Measurements from ENCODE around the gene DSC3. TPM values are rescaled to one million over a fixed set of nuclear protein-coding genes. Genes with fewer than 3 reads are reported as not detected.
A peak's percentile ranks its signal among the peaks of the same experiment; 100 is the strongest.
"Not testable (repeated sequence)": the region's sequence is repeated elsewhere in the genome, so short reads cannot be mapped to it uniquely, and the experiment has no call there.

Gene DSC3
- total RNA-seq, 1 donor from 2014 or later = 0.87 TPM

DNA sequence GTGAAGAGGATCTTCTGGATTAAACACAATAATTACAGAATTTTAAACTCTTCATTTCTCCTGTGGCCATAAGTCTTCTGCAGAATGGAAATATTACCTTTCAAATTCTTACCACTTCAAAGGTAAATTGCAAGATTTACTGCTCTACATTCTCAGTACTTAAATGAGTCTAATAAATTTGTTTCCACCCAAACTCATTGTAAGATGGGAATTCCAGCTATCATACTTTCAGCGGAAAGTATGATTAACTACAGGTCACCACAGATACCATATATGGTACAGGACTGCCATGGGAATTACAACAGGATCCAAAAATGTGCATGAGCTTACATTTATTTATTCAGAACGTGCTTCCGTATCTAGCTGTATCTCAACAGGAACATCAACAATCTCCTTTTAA lies 3.1 kb downstream of the DSC3 start:
- Mint-ChIP-seq H3K4me3 (ENCODE audit: unreplicated experiment) (no peak overlapping the region), H3K4me1 (ENCODE audit: unreplicated experiment) (peaks cover 24% of the 10 kb centered on the region), H3K36me3 (ENCODE audit: low read depth, unreplicated experiment) (peaks cover 9% of the 10 kb centered on the region), H3K27me3 (ENCODE audit: unreplicated experiment) (peaks cover 17% of the 10 kb centered on the region), H3K9me3 (ENCODE audit: unreplicated experiment) (no peaks in the 10 kb centered on the region), H3K27ac (ENCODE audit: unreplicated experiment) (no peak overlapping the region)
- TF ChIP-seq, protein P1, sequence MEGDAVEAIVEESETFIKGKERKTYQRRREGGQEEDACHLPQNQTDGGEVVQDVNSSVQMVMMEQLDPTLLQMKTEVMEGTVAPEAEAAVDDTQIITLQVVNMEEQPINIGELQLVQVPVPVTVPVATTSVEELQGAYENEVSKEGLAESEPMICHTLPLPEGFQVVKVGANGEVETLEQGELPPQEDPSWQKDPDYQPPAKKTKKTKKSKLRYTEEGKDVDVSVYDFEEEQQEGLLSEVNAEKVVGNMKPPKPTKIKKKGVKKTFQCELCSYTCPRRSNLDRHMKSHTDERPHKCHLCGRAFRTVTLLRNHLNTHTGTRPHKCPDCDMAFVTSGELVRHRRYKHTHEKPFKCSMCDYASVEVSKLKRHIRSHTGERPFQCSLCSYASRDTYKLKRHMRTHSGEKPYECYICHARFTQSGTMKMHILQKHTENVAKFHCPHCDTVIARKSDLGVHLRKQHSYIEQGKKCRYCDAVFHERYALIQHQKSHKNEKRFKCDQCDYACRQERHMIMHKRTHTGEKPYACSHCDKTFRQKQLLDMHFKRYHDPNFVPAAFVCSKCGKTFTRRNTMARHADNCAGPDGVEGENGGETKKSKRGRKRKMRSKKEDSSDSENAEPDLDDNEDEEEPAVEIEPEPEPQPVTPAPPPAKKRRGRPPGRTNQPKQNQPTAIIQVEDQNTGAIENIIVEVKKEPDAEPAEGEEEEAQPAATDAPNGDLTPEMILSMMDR (IDR thresholded peaks at IDR 0.05; ENCODE audit: unreplicated experiment) = no peak
- DNase-seq (ENCODE audit: low spot score) = no peak

DNA sequence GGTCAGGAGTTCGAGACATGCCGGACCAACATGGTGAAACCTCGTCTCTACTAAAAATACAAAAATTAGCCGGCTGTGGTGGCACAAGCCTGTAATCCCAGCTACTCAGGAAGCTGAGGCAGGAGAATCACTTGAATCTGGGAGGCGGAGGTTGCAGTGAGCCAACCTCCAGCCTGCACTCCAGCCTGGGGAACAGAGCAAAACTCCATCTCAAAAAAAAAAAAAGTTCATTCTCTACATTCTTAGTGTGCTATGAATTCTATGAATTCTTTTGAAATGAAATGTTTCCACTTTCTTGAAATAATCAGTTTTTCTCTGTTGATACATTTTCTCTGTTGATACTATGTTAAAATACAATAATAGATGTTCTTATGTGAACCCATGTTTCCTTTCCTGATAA lies 4.9 kb downstream of the DSC3 start:
- not testable (repeated sequence) for H3K27ac Mint-ChIP-seq (ENCODE audit: unreplicated experiment); H3K4me3 Mint-ChIP-seq (ENCODE audit: unreplicated experiment); H3K27me3 Mint-ChIP-seq (ENCODE audit: unreplicated experiment); H3K36me3 Mint-ChIP-seq (ENCODE audit: low read depth, unreplicated experiment); H3K9me3 Mint-ChIP-seq (ENCODE audit: unreplicated experiment); DNase-seq (ENCODE audit: low spot score)
- peaks cover 16% of the 10 kb centered on the region for H3K4me1 Mint-ChIP-seq (ENCODE audit: unreplicated experiment)

DNA sequence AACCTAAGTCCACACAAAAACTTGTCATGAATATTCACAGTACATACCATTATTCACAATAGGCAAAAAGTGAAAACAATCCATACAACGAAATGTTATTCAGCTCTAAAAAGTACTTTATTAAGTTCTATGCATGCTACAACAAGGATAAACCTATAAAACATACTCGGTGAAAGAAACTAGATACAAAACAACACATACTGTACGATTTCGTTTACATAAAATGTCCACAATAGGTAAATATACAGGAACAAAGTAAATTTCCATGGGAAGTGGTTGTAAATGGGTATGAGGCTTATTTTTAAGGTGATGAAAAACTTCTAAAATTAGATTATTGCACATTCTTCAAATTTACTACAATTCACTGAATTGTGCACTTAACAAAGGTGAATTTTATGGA lies 8.0 kb downstream of the DSC3 start:
- no peak for DNase-seq (ENCODE audit: low spot score)
- Mint-ChIP-seq H3K36me3 (ENCODE audit: low read depth, unreplicated experiment) (no peaks in the 10 kb centered on the region), H3K4me1 (ENCODE audit: unreplicated experiment) (no peaks in the 10 kb centered on the region), H3K9me3 (ENCODE audit: unreplicated experiment) (no peaks in the 10 kb centered on the region), H3K4me3 (ENCODE audit: unreplicated experiment) (no peak overlapping the region), H3K27me3 (ENCODE audit: unreplicated experiment) (no peaks in the 10 kb centered on the region), H3K27ac (ENCODE audit: unreplicated experiment) (no peak overlapping the region)
- TF ChIP-seq, protein P1 (IDR thresholded peaks at IDR 0.05; ENCODE audit: unreplicated experiment) = no peak

DNA sequence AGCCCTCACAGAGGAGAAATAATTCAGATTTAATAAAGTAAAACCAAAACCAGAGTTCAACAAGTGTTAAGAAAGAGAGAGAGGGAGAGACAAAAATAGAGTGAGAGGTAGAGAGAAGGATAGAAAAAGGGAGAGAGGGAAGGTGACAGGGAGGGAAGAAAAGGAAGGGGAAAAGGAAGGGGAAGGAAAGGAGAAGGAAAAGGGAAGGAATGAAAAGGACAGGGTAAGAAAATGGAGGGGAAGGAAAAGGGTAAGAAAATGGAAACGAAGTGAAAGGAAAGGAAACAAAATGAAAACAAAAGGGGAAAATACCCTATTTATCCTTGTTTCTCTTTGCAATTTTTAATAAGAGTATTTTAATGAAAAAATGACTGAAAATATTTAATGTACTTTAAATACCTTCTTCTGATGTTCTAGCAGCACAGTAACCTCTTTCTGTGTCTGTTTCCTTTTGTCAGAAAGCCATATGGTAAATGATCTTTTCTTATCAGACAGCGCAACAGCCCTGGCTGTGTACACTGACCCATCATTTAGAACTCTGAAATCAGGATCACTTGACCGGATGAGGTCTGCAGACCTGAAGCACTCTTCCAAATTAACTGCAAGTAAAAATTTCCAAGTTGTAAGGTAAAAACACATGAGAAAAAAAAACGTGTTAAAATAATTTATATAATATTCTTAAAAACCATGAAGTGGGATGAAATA lies 11.8 kb downstream of the DSC3 start:
- Mint-ChIP-seq H3K36me3 (ENCODE audit: low read depth, unreplicated experiment) (no peaks in the 10 kb centered on the region), H3K9me3 (ENCODE audit: unreplicated experiment) (no peaks in the 10 kb centered on the region), H3K27ac (ENCODE audit: unreplicated experiment) (peak overlapping the region; percentile 4), H3K27me3 (ENCODE audit: unreplicated experiment) (no peaks in the 10 kb centered on the region), H3K4me3 (ENCODE audit: unreplicated experiment) (no peak overlapping the region), H3K4me1 (ENCODE audit: unreplicated experiment) (peaks cover 3% of the 10 kb centered on the region)
- no peak for DNase-seq (ENCODE audit: low spot score)
- TF ChIP-seq, protein P1 (IDR thresholded peaks at IDR 0.05; ENCODE audit: unreplicated experiment) = no peak

DNA sequence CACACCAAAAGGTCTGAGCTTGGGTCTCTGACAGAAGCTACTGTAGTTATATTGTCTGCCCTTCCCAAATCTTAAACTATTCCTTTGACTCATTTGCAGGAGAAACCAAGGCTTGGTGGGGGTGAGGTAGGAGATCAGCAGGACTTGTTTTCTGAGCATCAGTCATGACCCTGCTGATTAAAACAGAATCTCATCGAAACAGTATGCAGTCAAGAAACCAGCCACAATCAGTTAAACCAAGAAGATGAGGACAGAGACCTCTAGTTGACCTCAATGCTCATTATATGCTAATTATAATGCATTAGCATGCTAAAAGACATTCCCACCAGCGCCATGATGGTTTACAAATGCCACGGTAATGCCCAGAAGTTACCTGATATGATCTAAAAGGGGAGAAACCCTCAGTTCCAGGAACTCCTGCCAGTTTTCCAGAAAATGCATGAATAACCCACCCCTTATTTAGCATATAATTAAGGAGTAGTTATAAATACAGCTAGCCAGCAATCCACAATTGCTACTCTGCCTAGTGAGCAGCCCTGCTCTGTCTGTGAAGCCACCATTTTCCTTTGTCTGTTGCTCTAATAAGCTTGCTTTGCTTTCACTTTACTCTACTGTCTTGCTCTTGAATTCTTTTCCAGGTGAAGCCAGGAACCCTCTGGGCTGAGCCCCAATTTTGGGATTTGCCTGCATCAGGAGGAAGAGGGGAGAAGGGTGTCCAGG lies 26.7 kb downstream of the DSC3 start:
- no peak overlapping the region for H3K27ac Mint-ChIP-seq (ENCODE audit: unreplicated experiment)
- no peaks in the 10 kb centered on the region for H3K27me3 Mint-ChIP-seq (ENCODE audit: unreplicated experiment)
- no peaks in the 10 kb centered on the region for H3K9me3 Mint-ChIP-seq (ENCODE audit: unreplicated experiment)
- H3K4me1 Mint-ChIP-seq (ENCODE audit: unreplicated experiment) = no peaks in the 10 kb centered on the region
- no peak for DNase-seq (ENCODE audit: low spot score)
- H3K36me3 Mint-ChIP-seq (ENCODE audit: low read depth, unreplicated experiment) = no peaks in the 10 kb centered on the region
- no peak overlapping the region for H3K4me3 Mint-ChIP-seq (ENCODE audit: unreplicated experiment)
- TF ChIP-seq, protein P1 (IDR thresholded peaks at IDR 0.05; ENCODE audit: unreplicated experiment) = no peak

DNA sequence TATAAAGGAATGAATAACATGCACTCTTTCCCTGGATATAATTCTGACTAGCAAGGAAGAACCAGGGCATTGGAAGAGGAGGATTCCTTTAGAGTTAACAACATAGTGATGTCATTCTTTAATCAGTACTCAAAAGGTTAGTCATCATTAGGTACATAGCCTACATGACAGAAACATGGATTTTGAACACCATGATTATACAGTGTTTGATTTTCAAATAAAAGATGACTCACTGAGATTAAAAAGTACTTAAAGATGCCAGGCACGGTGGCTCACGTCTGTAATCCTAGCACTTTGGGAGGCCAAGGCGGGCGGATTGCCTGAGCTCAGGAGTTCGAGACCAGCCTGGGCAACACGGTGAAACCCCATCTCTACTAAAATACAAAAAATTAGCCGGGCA lies 31.1 kb downstream of the DSC3 start:
- not testable (repeated sequence) for H3K4me1 Mint-ChIP-seq (ENCODE audit: unreplicated experiment); H3K27me3 Mint-ChIP-seq (ENCODE audit: unreplicated experiment); H3K4me3 Mint-ChIP-seq (ENCODE audit: unreplicated experiment); H3K9me3 Mint-ChIP-seq (ENCODE audit: unreplicated experiment); DNase-seq (ENCODE audit: low spot score); H3K36me3 Mint-ChIP-seq (ENCODE audit: low read depth, unreplicated experiment); H3K27ac Mint-ChIP-seq (ENCODE audit: unreplicated experiment)
